ENCODE measurements around the gene IL22RA1.

Gene IL22RA1

GRCh38 chr1:24177161-24177560 is 34.2 kb upstream of the IL22RA1 start:
- TF ChIP-seq, protein P1, sequence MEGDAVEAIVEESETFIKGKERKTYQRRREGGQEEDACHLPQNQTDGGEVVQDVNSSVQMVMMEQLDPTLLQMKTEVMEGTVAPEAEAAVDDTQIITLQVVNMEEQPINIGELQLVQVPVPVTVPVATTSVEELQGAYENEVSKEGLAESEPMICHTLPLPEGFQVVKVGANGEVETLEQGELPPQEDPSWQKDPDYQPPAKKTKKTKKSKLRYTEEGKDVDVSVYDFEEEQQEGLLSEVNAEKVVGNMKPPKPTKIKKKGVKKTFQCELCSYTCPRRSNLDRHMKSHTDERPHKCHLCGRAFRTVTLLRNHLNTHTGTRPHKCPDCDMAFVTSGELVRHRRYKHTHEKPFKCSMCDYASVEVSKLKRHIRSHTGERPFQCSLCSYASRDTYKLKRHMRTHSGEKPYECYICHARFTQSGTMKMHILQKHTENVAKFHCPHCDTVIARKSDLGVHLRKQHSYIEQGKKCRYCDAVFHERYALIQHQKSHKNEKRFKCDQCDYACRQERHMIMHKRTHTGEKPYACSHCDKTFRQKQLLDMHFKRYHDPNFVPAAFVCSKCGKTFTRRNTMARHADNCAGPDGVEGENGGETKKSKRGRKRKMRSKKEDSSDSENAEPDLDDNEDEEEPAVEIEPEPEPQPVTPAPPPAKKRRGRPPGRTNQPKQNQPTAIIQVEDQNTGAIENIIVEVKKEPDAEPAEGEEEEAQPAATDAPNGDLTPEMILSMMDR (IDR thresholded peaks at IDR 0.05; ENCODE audit: extremely low read depth, missing control alignments), result no peak
- DNase-seq (ENCODE audit: low spot score), result no peak

- DNase-seq (ENCODE audit: low spot score), result no peak
- TF ChIP-seq, protein P1 (IDR thresholded peaks at IDR 0.05; ENCODE audit: extremely low read depth, missing control alignments), result no peak
These were observed 32.3 kb upstream of the IL22RA1 start for GRCh38 chr1:24175033-24175755.

GRCh38 chr1:24173638-24174575 is 31.0 kb upstream of the IL22RA1 start:
- TF ChIP-seq, protein P1 (IDR thresholded peaks at IDR 0.05; ENCODE audit: extremely low read depth, missing control alignments), result no peak

GRCh38 chr1:24172598-24172997 is 29.7 kb upstream of the IL22RA1 start:
- TF ChIP-seq, protein P1 (IDR thresholded peaks at IDR 0.05; ENCODE audit: extremely low read depth, missing control alignments), result no peak
- no peak for DNase-seq (ENCODE audit: low spot score)

More at GRCh38 chr1:24173638-24174575, 31.0 kb upstream of the IL22RA1 start:
- no peak for DNase-seq (ENCODE audit: low spot score)

DNA sequence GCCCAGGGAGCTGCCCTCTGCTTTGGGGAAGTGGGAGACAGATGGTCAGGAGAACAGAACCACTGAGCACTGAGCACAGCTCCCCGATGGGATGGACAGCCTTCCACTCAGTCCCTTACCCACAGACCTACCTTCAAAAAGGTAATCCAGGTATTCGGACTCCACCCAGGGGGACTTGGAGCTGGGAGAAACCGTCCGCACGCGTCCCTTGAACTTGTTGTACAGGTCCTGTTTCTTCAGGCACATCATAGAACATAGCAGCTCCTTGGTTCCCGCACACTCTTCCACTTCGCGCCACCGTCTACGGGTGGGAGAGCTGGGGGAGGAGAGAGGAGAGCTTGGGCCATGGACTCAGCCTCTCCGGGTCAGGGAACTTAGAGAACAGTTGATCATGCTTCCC is 26.3 kb upstream of the IL22RA1 start:
- TF ChIP-seq, protein P1 (IDR thresholded peaks at IDR 0.05; ENCODE audit: extremely low read depth, missing control alignments), result no peak

DNA sequence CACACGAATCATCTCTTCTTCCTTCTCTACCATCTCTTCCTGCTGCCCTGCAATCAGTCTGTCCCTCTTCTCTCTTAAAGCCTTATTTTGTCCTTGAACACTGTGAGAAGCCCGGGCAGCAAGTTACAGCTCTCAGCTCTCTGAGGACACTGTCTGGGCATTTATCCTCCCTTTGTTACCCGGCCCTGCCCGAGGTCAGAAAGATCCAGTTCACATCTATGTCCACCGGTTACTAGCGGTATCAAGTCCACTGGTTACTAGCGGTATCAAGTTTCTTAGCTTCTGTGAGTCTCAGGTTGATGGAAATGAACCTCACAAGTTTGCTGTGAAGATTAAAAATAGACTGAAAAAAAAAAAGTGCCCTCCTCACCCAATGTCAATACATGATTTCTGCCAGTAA is 25.3 kb upstream of the IL22RA1 start:
- TF ChIP-seq, protein P1 (IDR thresholded peaks at IDR 0.05; ENCODE audit: extremely low read depth, missing control alignments), result no peak
- DNase-seq (ENCODE audit: low spot score), result no peak

More for the DNA sequence above, 26.3 kb upstream of the IL22RA1 start:
- no peak for DNase-seq (ENCODE audit: low spot score)

DNA sequence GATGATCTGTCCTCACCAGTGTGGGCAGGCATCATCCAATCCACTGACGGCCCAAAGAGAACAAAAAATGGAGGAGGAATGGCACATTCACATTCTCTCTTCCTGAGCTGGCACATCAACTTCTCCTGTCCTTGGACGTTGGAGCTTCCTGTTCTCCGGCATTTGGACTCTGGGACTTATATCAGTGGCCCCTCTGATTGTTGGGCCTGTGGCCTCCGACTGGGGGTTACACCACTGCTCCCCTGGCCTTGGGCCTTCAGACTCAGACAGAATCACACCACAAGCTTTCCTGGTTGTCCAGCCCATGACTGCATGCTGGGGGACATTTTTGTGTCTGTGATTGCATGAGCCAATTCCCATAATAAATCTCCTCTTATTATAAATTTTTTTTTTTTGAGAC is 24.1 kb upstream of the IL22RA1 start:
- TF ChIP-seq, protein P1 (IDR thresholded peaks at IDR 0.05; ENCODE audit: extremely low read depth, missing control alignments), result no peak
- no peak for DNase-seq (ENCODE audit: low spot score)
